Left ventricle myocardium inferior (tissue), 1 donor: ENCODE results near the gene IFNA7. TPM values are rescaled to one million over a fixed set of nuclear protein-coding genes. Genes with fewer than 3 reads are reported as not detected.
"Not testable (repeated sequence)": the region's sequence is repeated elsewhere in the genome, so short reads cannot be mapped to it uniquely, and the experiment has no call there.

Experiments
- DNase-seq: peaks from one replicate; pipeline ENCODE4 v3.0.0-alpha.2; 2020
- H3K27ac ChIP-seq: fragments of 200-600 bp; replicated peaks from 2 replicates; pipeline ENCODE4 v1.8.0; 2021
- H3K27me3 ChIP-seq: fragments of 200-600 bp; 2 replicates; pipeline ENCODE4 v1.8.0; 2021; ENCODE audit warnings: low read depth
- H3K36me3 ChIP-seq: fragments of 200-600 bp; 2 replicates; pipeline ENCODE4 v1.8.0; 2021
- H3K4me1 ChIP-seq: fragments of 200-600 bp; 2 replicates; pipeline ENCODE4 v1.8.0; 2021
- H3K4me3 ChIP-seq: fragments of 200-600 bp; 2 replicates; pipeline ENCODE4 v1.8.0; 2021; ENCODE audit warnings: mild to moderate bottlenecking, moderate library complexity
- H3K9me3 ChIP-seq: fragments of 200-600 bp; replicated peaks from 2 replicates; pipeline ENCODE4 v1.8.0; 2021
- CTCF ChIP-seq: fragments of 200-600 bp; IDR thresholded peaks from 2 replicates; pipeline ENCODE4 v1.8.0; 2021; ENCODE audit warnings: antibody characterized with exemption, mild to moderate bottlenecking, borderline replicate concordance
- intact Hi-C: fragments of 100-400 bp; cut with micrococcal nuclease; formaldehyde crosslinking; loops from one replicate; pipeline ENCODE4 v1.11.0; 2022
- long read RNA-seq: library from polyadenylated mRNA; unstranded; transcript quantifications from one replicate; pipeline ENCODE4 v2.0.0, GENCODE V29; 2021
- total RNA-seq: library from RNA; stranded (reverse); fragmentation: NEBNext Ultra II Directional; extraction: Animal tissue kit (Norgen Biotek cat#: 25700); gene quantifications from one replicate; pipeline ENCODE4 v1.2.1, GENCODE V29; 2021
- donor health status: DM: no; HTN: yes; CAD: no; lungs with severe emphysema.

Gene IFNA7
- total RNA-seq = not detected
- long read RNA-seq = 0 reads

GRCh38 chr9:21202105-21202504 lies at the start of gene IFNA7:
Gene IFNA7 (minus strand): TSS chr9:21202205. CDS start chr9:21202165, 40 bp downstream.
- intact Hi-C loops, H3K4me3 ChIP-seq: not testable (repeated sequence)

GRCh38 chr9:21251638-21252037 lies 49.6 kb upstream of the IFNA7 start:
- intact Hi-C loops = no loop called here
- Histone ChIP-seq H3K4me1 (peaks cover 9% of the 10 kb centered on the region), H3K36me3 (no peaks in the 10 kb centered on the region), H3K4me3 (no peak overlapping the region), H3K27me3 (peaks cover 62% of the 10 kb centered on the region), H3K27ac (no peak overlapping the region), H3K9me3 (no peaks in the 10 kb centered on the region)
- no peak for DNase-seq
- no peak for TF ChIP-seq CTCF

More at GRCh38 chr9:21202105-21202504, at the start of gene IFNA7:
- not testable (repeated sequence) for H3K27me3 ChIP-seq, H3K27ac ChIP-seq, DNase-seq, H3K9me3 ChIP-seq, H3K4me1 ChIP-seq, H3K36me3 ChIP-seq

GRCh38 chr9:21251190-21251589 lies 49.2 kb upstream of the IFNA7 start:
- H3K4me1 ChIP-seq = peaks cover 9% of the 10 kb centered on the region
- no peaks in the 10 kb centered on the region for H3K9me3 ChIP-seq
- intact Hi-C loops = no loop called here
- H3K27me3 ChIP-seq = peaks cover 61% of the 10 kb centered on the region
- no peaks in the 10 kb centered on the region for H3K36me3 ChIP-seq
- DNase-seq = no peak
- H3K27ac ChIP-seq = no peak overlapping the region
- no peak overlapping the region for H3K4me3 ChIP-seq
- no peak for TF ChIP-seq CTCF

- Histone ChIP-seq H3K4me1 (no peaks in the 10 kb centered on the region), H3K36me3 (no peaks in the 10 kb centered on the region), H3K9me3 (no peaks in the 10 kb centered on the region), H3K27me3 (peaks cover 52% of the 10 kb centered on the region), H3K4me3 (no peak overlapping the region), H3K27ac (no peak overlapping the region)
- no peak for TF ChIP-seq CTCF
- intact Hi-C loops = no loop called here
- DNase-seq = no peak
These were observed 42.8 kb upstream of the IFNA7 start for GRCh38 chr9:21244836-21245235.

GRCh38 chr9:21239911-21240310 lies 37.9 kb upstream of the IFNA7 start, which contains the start of gene IFNA14:
Gene IFNA14 (minus strand): TSS chr9:21240005. CDS start chr9:21239935, 70 bp downstream.
- no peak for DNase-seq
- Histone ChIP-seq H3K4me3 (no peak within 1 kb of the TSS), H3K36me3 (no peaks in the 10 kb centered on the region), H3K27me3 (peaks cover 34% of the 10 kb centered on the region), H3K27ac (no peak within 1 kb of the TSS), H3K9me3 (no peaks in the 10 kb centered on the region), H3K4me1 (no peaks in the 10 kb centered on the region)
- intact Hi-C loops = no loop called here
- no peak for TF ChIP-seq CTCF

- H3K4me3 ChIP-seq, H3K4me1 ChIP-seq, DNase-seq, H3K27ac ChIP-seq, H3K9me3 ChIP-seq, intact Hi-C loops, H3K36me3 ChIP-seq: not testable (repeated sequence)
- peaks cover 17% of the 10 kb centered on the region for H3K27me3 ChIP-seq
These were observed 34.3 kb upstream of the IFNA7 start for GRCh38 chr9:21236360-21236714.
